SU-DHL-6 (cell line): ENCODE data around the gene NT5C1A.

Experiments used
- CTCF ChIP-seq: fragments of 200-600 bp; sonication (generic); IDR thresholded peaks from one replicate; pipeline ENCODE4 v1.5.1; 2017; ENCODE audit warnings: antibody characterized with exemption, mild to moderate bottlenecking, low read length, moderate library complexity; ENCODE audit not compliant: insufficient read depth, poor library complexity, severe bottlenecking
- EZH2phosphoT487 ChIP-seq: fragments of 200-600 bp; sonication (generic), shearing (Covaris generic); conservative IDR thresholded peaks from 2 replicates; pipeline ENCODE4 v1.6.1; 2018; ENCODE audit warnings: mild to moderate bottlenecking, antibody characterized with exemption, low read length, moderate library complexity, mixed read lengths

- no peak for TF ChIP-seq CTCF
- no peak for TF ChIP-seq EZH2phosphoT487
These were observed 26.4 kb downstream of the NT5C1A start for GRCh38 chr1:39645411-39646043.
